Uterus (tissue), 2 donors: Measurements from ENCODE around the gene CCNB2.

ENCODE experiments used
- POLR2A ChIP-seq, 2 donors: fragments of 450-650 bp; IDR thresholded peaks; one replicate each; pipeline ENCODE4 v1.6.1; 2016; ENCODE audit warnings: antibody characterized with exemption in 2 of 2, mild to moderate bottlenecking in 1 of 2, moderate library complexity in 1 of 2
- TF ChIP-seq, protein P1 (sequence below), 4 experiments: fragments of 200-600 bp in 2 of 4; fragments of 450-650 bp in 2 of 4; sonication (generic) in 2 of 4; IDR thresholded peaks; one replicate each; pipeline ENCODE4 v1.5.1; 2016 to 2019; ENCODE audit warnings: antibody characterized with exemption in 4 of 4, mild to moderate bottlenecking in 2 of 4, moderate library complexity in 1 of 4

- TF ChIP-seq, protein P1, sequence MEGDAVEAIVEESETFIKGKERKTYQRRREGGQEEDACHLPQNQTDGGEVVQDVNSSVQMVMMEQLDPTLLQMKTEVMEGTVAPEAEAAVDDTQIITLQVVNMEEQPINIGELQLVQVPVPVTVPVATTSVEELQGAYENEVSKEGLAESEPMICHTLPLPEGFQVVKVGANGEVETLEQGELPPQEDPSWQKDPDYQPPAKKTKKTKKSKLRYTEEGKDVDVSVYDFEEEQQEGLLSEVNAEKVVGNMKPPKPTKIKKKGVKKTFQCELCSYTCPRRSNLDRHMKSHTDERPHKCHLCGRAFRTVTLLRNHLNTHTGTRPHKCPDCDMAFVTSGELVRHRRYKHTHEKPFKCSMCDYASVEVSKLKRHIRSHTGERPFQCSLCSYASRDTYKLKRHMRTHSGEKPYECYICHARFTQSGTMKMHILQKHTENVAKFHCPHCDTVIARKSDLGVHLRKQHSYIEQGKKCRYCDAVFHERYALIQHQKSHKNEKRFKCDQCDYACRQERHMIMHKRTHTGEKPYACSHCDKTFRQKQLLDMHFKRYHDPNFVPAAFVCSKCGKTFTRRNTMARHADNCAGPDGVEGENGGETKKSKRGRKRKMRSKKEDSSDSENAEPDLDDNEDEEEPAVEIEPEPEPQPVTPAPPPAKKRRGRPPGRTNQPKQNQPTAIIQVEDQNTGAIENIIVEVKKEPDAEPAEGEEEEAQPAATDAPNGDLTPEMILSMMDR (IDR thresholded peaks at IDR 0.05): no peak
- no peak for TF ChIP-seq POLR2A (IDR thresholded peaks at IDR 0.05)
These were observed 50.5 kb downstream of the CCNB2 start for GRCh38 chr15:59155431-59155830.
